ENCODE results near the gene EDC4. TPM values are rescaled to one million over a fixed set of nuclear protein-coding genes. Genes with fewer than 3 reads are reported as not detected.

The EDC4 gene
- total RNA-seq, 1 experiment from 2014 or later, result 106 TPM

DNA sequence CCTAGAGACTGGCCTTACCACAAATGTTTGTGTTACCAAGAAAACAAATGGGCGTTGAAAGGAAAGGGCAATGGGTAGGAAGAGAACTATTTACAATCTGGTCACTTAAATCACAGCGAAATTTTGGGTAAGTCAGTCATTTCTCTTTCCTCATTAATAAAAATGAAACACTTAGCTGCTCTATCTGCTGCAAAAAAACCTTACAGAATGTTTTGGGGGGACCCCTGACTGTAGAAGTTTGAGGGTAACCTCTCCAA lies 26.9 kb upstream of the EDC4 start:
- H3K56ac ChIP-seq (ENCODE audit: insufficient read length, low read depth, low read length), result no peak overlapping the region
- Mint-ChIP-seq H3K4me1 (peaks cover 46 to 50% of the 10 kb centered on the region in 2 experiments), H3K27me3 (ENCODE audit: low read depth) (no peaks in the 10 kb centered on the region), H3K4me3 (peak overlapping the region; percentile 73 to 91), H3K27ac (peak overlapping the region; percentile 93 to 98 (median 96); a peak in 6 of 7 replicates), H3K9me3 (peaks cover 0 to 2% of the 10 kb centered on the region in 2 experiments; a peak in 1 of 5 replicates), H3K36me3 (ENCODE audit: insufficient read depth in 1 of 3, low read depth in 3 of 3) (peaks cover 11 to 22% (median 14%) of the 10 kb centered on the region in 3 experiments)
- peak overlapping the region; percentile 55 for H3K18ac ChIP-seq (ENCODE audit: insufficient read length, low read depth, low read length)
- H4K5ac ChIP-seq (ENCODE audit: insufficient read length, low read depth, low read length), result no peak overlapping the region
- no peak overlapping the region for H2AK5ac ChIP-seq (ENCODE audit: insufficient read length, low read length)
- peaks cover 20% of the 10 kb centered on the region; the same call in 1 of the 2 replicates for H3K79me2 ChIP-seq (ENCODE audit: insufficient read depth, low read length)
- no peak overlapping the region for H4K8ac ChIP-seq (replicated peaks; ENCODE audit: insufficient read length, low read depth, low read length)
- peaks cover 10% of the 10 kb centered on the region; the same call in 1 of the 2 replicates for H3K4me1 ChIP-seq (ENCODE audit: insufficient read depth, low read length)
- no peak overlapping the region for H2BK5ac ChIP-seq (ENCODE audit: insufficient read length, low read length)
- H3K23ac ChIP-seq (ENCODE audit: insufficient read length, low read depth, low read length), result no peak overlapping the region
- peak overlapping the region; percentile 81 for H3K14ac ChIP-seq (ENCODE audit: insufficient read depth, low read length)
- TF ChIP-seq, protein P1, sequence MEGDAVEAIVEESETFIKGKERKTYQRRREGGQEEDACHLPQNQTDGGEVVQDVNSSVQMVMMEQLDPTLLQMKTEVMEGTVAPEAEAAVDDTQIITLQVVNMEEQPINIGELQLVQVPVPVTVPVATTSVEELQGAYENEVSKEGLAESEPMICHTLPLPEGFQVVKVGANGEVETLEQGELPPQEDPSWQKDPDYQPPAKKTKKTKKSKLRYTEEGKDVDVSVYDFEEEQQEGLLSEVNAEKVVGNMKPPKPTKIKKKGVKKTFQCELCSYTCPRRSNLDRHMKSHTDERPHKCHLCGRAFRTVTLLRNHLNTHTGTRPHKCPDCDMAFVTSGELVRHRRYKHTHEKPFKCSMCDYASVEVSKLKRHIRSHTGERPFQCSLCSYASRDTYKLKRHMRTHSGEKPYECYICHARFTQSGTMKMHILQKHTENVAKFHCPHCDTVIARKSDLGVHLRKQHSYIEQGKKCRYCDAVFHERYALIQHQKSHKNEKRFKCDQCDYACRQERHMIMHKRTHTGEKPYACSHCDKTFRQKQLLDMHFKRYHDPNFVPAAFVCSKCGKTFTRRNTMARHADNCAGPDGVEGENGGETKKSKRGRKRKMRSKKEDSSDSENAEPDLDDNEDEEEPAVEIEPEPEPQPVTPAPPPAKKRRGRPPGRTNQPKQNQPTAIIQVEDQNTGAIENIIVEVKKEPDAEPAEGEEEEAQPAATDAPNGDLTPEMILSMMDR (conservative IDR thresholded peaks at IDR 0.05), result no peak
- peak overlapping the region; percentile 61 for H3K27ac ChIP-seq (ENCODE audit: insufficient read length, low read depth, low read length)
- no CpG with 5 or more reads among the region's 2 CpGs for WGBS (ENCODE audit: extremely low coverage, insufficient read length, low lambda C conversion rate)
- DNase-seq, result no peak
- H3K23me2 ChIP-seq (ENCODE audit: insufficient read length, low read depth, low read length, poor library complexity, severe bottlenecking), result peaks cover 14% of the 10 kb centered on the region
- H3T11ph ChIP-seq (ENCODE audit: low read length), result no peak overlapping the region
- no peak overlapping the region for H2BK12ac ChIP-seq (ENCODE audit: insufficient read length, low read depth, low read length)
- H2BK20ac ChIP-seq (ENCODE audit: low read depth, low read length, poor library complexity, severe bottlenecking), result no peak overlapping the region
- H2AFZ ChIP-seq (ENCODE audit: low read length), result no peak overlapping the region
- no peak overlapping the region for H2BK120ac ChIP-seq (ENCODE audit: low read depth, low read length, poor library complexity, severe bottlenecking)
- no peaks in the 10 kb centered on the region for H3K79me1 ChIP-seq (ENCODE audit: insufficient read depth, low read depth, low read length, poor library complexity, severe bottlenecking)
- no peak overlapping the region for H3K4ac ChIP-seq (ENCODE audit: low read depth, low read length)
- no peak overlapping the region for H2BK15ac ChIP-seq (ENCODE audit: low read depth, low read length)
- no peak overlapping the region for H4K91ac ChIP-seq (ENCODE audit: insufficient read length, low read depth, low read length)
- H3K27me3 ChIP-seq (ENCODE audit: insufficient read depth, low read length), result no peaks in the 10 kb centered on the region
- H3K9ac ChIP-seq (ENCODE audit: extremely low read depth, insufficient read length, low read length), result peak overlapping the region; percentile 80
- H3K9me3 ChIP-seq (ENCODE audit: control insufficient read depth, low read depth, low read length), result no peaks in the 10 kb centered on the region
- H3K4me2 ChIP-seq (ENCODE audit: insufficient read depth, insufficient read length, low read length), result peak overlapping the region; percentile 82
- no peaks in the 10 kb centered on the region for H4K20me1 ChIP-seq (ENCODE audit: control insufficient read depth, insufficient read depth, insufficient read length)

All from H9 (cell line).